GM12878 (cell line): ENCODE measurements around the gene TAF9. TPM values are rescaled to one million over a fixed set of nuclear protein-coding genes. Genes with fewer than 3 reads are reported as not detected.
A peak's percentile ranks its signal among the peaks of the same experiment; 100 is the strongest.

Experiments used
- DPF2 ChIP-seq: fragments of 450-650 bp; IDR thresholded peaks from 2 replicates; pipeline ENCODE4 v1.6.1; 2017; ENCODE audit warnings: mild to moderate bottlenecking
- FOXM1 ChIP-seq: IDR thresholded peaks from 2 replicates; pipeline ENCODE4 v1.6.1; 2012; ENCODE audit warnings: low read depth, mild to moderate bottlenecking, inconsistent platforms, low read length, moderate library complexity
- GABPA ChIP-seq: IDR thresholded peaks from 2 replicates; pipeline ENCODE4 v1.6.1; 2014; ENCODE audit warnings: antibody characterized with exemption, low read depth, mild to moderate bottlenecking, inconsistent platforms
- HDAC2 ChIP-seq: fragments of 200-600 bp; sonication (generic); IDR thresholded peaks from 2 replicates; pipeline ENCODE4 v1.6.1; 2017
- JUND ChIP-seq: IDR thresholded peaks from 2 replicates; pipeline ENCODE4 v1.6.1; 2012; ENCODE audit warnings: low read depth, mild to moderate bottlenecking, low read length, improper control_type of control experiment, moderate library complexity
- KAT2A ChIP-seq: conservative IDR thresholded peaks from 2 replicates; pipeline ENCODE4 v1.6.1; 2011; ENCODE audit warnings: low read depth, low read length; ENCODE audit not compliant: control insufficient read depth
- KLF5 ChIP-seq: fragments of 450-650 bp; IDR thresholded peaks from 2 replicates; pipeline ENCODE4 v1.6.1; 2014; ENCODE audit warnings: mild to moderate bottlenecking; ENCODE audit not compliant: partially characterized antibody
- MYB ChIP-seq: fragments of 150-350 bp; IDR thresholded peaks from 2 replicates; pipeline ENCODE4 v1.6.1; 2014; ENCODE audit warnings: mild to moderate bottlenecking, low read depth, low read length, borderline replicate concordance
- NR2C1 ChIP-seq: fragments of 450-650 bp; IDR thresholded peaks from 2 replicates; pipeline ENCODE4 v1.6.1; 2017; ENCODE audit warnings: antibody characterized with exemption, mild to moderate bottlenecking, moderate library complexity
- SMC3 ChIP-seq: IDR thresholded peaks from 2 replicates; pipeline ENCODE4 v1.6.1; 2011; ENCODE audit warnings: low read length, improper control_type of control experiment, borderline replicate concordance
- STAT3 ChIP-seq: IDR thresholded peaks from 2 replicates; pipeline ENCODE4 v1.6.1; 2011; ENCODE audit warnings: low read depth, low read length, improper control_type of control experiment
- TAF1 ChIP-seq: IDR thresholded peaks from 2 replicates; pipeline ENCODE4 v1.6.1; 2011; ENCODE audit warnings: mild to moderate bottlenecking, low read depth, low read length, borderline replicate concordance
- TBL1XR1 ChIP-seq: IDR thresholded peaks from 2 replicates; pipeline ENCODE4 v1.6.1; 2012; ENCODE audit warnings: low read depth, low read length, improper control_type of control experiment
- polyA plus RNA-seq, 11 experiments: library from polyadenylated mRNA; depleted of rRNA in 4 of 11; unstranded in 6 of 11; stranded (reverse) in 5 of 11; fragments of >200 nt; fragmentation: Nextera tagmentation in 4 of 11; fragmentation: Illumina TruSeq in 1 of 11; extraction: Ambion mirVana in 4 of 11; extraction: Trizol in 1 of 11; gene quantifications; 1 replicate in 1 of 11; 2 replicates in 10 of 11; pipeline versions ENCODE4 v1.2.1 to v1.2.3, GENCODE V29; 2011 to 2016; ENCODE audit warnings: inconsistent platforms in 2 of 11, missing spikeins in 2 of 11, low read depth in 1 of 11
- total RNA-seq, 4 experiments: library from RNA; depleted of rRNA in 3 of 4; stranded (reverse); fragments of >200 nt in 3 of 4; fragmentation: Illumina TruSeq in 1 of 4; extraction: Trizol in 1 of 4; gene quantifications; 2 replicates each; pipeline versions ENCODE4 v1.2.1 to v1.2.3, GENCODE V29; 2013 to 2021
- TF ChIP-seq, protein P1 (sequence below): fragments of 450-650 bp; IDR thresholded peaks from 2 replicates; pipeline ENCODE4 v1.6.1; 2017; ENCODE audit warnings: mild to moderate bottlenecking, moderate library complexity
- TF ChIP-seq, protein P2 (sequence below): IDR thresholded peaks from 2 replicates; pipeline ENCODE4 v1.6.1; 2012; ENCODE audit warnings: low read length, inconsistent platforms
- TF ChIP-seq, protein P3 (sequence below): IDR thresholded peaks from 2 replicates; pipeline ENCODE4 v1.6.1; 2011; ENCODE audit warnings: low read depth, low read length, improper control_type of control experiment, borderline replicate concordance
- TF ChIP-seq, protein P4 (sequence below): fragments of 450-650 bp; IDR thresholded peaks from 2 replicates; pipeline ENCODE4 v1.6.1; 2016; ENCODE audit warnings: mild to moderate bottlenecking
- TF ChIP-seq, protein P5 (sequence below): fragments of 450-650 bp; formaldehyde crosslinking; IDR thresholded peaks from 2 replicates; pipeline ENCODE4 v1.4.0; 2022; ENCODE audit warnings: mild to moderate bottlenecking, moderate library complexity

Gene TAF9
- total and polyA plus RNA-seq, 10 of the 15 experiments (the other 5 are each of a cell fraction or from before 2014, with no cell fraction given): 64.4 to 318 (median 150) TPM

DNA sequence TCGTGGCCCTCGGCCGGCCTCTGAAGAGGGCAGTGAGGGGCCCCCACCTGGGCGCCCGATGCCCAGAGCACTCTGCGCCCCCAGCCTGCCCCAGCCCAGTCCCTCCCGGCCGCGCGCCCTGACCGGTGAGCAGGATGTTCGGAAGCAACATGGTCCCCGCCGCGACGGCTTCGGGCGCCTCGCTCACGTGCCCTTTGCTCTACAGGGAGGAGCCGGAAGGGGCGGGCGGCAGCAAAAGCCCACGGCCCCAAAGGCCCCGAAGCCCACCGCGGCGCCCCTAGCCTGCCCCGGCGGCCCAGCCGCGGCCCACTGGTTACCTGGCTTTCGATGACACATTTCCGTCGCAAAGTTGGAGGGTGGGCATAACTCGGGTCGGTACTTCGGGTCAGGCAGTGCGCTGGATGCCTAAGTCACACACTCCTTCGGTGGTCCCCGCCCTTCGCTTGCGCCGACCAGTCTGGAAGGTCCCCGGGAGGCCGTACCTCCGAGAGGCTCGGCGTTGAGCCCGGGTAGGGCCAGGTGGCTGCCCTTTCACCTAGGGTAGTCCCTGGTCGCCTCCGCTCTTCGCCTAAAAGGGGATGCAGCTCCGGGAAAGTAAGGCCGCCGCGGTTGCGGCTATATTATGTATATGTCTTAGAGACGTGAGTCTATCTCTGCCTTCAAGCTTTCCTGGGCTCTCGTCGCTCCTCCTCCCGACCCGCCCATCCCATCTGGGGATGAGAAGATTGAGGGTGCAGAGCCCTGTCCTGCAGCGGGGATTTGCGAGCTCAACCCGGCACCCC is at the start of gene TAF9, which contains the start of the genes AK6 and RAD17 (continued):
- TF ChIP-seq, protein P1, sequence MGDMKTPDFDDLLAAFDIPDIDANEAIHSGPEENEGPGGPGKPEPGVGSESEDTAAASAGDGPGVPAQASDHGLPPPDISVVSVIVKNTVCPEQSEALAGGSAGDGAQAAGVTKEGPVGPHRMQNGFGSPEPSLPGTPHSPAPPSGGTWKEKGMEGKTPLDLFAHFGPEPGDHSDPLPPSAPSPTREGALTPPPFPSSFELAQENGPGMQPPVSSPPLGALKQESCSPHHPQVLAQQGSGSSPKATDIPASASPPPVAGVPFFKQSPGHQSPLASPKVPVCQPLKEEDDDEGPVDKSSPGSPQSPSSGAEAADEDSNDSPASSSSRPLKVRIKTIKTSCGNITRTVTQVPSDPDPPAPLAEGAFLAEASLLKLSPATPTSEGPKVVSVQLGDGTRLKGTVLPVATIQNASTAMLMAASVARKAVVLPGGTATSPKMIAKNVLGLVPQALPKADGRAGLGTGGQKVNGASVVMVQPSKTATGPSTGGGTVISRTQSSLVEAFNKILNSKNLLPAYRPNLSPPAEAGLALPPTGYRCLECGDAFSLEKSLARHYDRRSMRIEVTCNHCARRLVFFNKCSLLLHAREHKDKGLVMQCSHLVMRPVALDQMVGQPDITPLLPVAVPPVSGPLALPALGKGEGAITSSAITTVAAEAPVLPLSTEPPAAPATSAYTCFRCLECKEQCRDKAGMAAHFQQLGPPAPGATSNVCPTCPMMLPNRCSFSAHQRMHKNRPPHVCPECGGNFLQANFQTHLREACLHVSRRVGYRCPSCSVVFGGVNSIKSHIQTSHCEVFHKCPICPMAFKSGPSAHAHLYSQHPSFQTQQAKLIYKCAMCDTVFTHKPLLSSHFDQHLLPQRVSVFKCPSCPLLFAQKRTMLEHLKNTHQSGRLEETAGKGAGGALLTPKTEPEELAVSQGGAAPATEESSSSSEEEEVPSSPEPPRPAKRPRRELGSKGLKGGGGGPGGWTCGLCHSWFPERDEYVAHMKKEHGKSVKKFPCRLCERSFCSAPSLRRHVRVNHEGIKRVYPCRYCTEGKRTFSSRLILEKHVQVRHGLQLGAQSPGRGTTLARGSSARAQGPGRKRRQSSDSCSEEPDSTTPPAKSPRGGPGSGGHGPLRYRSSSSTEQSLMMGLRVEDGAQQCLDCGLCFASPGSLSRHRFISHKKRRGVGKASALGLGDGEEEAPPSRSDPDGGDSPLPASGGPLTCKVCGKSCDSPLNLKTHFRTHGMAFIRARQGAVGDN: peak; percentile 62; the same call in 1 of the 2 replicates
- TF ChIP-seq STAT3 (no peak), TAF1 (peak; percentile 76; the same call in 1 of the 2 replicates), GABPA (peak; percentile 66), KAT2A (no peak), JUND (no peak), NR2C1 (peak; percentile 88), HDAC2 (no peak), TBL1XR1 (peak; percentile 39; the same call in 1 of the 2 replicates), DPF2 (peak; percentile 22; the same call in 1 of the 2 replicates), FOXM1 (no peak), SMC3 (0 out of 2 replicates have a peak, but pooled peaks have one; percentile 3), MYB (peak; percentile 97), KLF5 (no peak)
- TF ChIP-seq, protein P2, sequence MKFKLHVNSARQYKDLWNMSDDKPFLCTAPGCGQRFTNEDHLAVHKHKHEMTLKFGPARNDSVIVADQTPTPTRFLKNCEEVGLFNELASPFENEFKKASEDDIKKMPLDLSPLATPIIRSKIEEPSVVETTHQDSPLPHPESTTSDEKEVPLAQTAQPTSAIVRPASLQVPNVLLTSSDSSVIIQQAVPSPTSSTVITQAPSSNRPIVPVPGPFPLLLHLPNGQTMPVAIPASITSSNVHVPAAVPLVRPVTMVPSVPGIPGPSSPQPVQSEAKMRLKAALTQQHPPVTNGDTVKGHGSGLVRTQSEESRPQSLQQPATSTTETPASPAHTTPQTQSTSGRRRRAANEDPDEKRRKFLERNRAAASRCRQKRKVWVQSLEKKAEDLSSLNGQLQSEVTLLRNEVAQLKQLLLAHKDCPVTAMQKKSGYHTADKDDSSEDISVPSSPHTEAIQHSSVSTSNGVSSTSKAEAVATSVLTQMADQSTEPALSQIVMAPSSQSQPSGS: no peak
- TF ChIP-seq, protein P3, sequence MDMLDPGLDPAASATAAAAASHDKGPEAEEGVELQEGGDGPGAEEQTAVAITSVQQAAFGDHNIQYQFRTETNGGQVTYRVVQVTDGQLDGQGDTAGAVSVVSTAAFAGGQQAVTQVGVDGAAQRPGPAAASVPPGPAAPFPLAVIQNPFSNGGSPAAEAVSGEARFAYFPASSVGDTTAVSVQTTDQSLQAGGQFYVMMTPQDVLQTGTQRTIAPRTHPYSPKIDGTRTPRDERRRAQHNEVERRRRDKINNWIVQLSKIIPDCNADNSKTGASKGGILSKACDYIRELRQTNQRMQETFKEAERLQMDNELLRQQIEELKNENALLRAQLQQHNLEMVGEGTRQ: peak; percentile 69
- TF ChIP-seq, protein P4, sequence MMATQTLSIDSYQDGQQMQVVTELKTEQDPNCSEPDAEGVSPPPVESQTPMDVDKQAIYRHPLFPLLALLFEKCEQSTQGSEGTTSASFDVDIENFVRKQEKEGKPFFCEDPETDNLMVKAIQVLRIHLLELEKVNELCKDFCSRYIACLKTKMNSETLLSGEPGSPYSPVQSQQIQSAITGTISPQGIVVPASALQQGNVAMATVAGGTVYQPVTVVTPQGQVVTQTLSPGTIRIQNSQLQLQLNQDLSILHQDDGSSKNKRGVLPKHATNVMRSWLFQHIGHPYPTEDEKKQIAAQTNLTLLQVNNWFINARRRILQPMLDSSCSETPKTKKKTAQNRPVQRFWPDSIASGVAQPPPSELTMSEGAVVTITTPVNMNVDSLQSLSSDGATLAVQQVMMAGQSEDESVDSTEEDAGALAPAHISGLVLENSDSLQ: peak; percentile 38; the same call in 1 of the 2 replicates
- TF ChIP-seq, protein P5, sequence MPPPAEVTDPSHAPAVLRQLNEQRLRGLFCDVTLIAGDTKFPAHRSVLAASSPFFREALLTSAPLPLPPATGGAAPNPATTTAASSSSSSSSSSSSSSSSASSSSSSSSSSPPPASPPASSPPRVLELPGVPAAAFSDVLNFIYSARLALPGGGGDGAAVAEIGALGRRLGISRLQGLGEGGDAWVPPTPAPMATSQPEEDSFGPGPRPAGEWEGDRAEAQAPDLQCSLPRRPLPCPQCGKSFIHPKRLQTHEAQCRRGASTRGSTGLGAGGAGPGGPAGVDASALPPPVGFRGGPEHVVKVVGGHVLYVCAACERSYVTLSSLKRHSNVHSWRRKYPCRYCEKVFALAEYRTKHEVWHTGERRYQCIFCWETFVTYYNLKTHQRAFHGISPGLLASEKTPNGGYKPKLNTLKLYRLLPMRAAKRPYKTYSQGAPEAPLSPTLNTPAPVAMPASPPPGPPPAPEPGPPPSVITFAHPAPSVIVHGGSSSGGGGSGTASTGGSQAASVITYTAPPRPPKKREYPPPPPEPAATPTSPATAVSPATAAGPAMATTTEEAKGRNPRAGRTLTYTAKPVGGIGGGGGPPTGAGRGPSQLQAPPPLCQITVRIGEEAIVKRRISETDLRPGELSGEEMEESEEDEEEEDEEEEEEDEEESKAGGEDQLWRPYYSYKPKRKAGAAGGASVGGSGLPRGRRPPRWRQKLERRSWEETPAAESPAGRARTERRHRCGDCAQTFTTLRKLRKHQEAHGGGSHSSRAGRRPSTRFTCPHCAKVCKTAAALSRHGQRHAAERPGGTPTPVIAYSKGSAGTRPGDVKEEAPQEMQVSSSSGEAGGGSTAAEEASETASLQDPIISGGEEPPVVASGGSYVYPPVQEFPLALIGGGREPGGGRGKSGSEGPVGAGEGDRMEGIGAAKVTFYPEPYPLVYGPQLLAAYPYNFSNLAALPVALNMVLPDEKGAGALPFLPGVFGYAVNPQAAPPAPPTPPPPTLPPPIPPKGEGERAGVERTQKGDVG (CRISPR knock-in tag): no peak
